Posterior vena cava (tissue), 2 donors: ENCODE results near the gene OR2A25. TPM values are rescaled to one million over a fixed set of nuclear protein-coding genes. Genes with fewer than 3 reads are reported as not detected.

ENCODE experiments used
- DNase-seq: peaks from one replicate; pipeline ENCODE4 v3.0.0-alpha.2; 2020; ENCODE audit warnings: low spot score
- intact Hi-C, 2 donors: fragments of 100-400 bp; cut with DNase I; formaldehyde crosslinking; loops; one replicate each; pipeline versions ENCODE4 v1.14.1 to v1.14.2; 2022 to 2023
- total RNA-seq, 2 donors: library from RNA; stranded (reverse); fragmentation: NEBNext Ultra II Directional; extraction: Animal tissue kit (Norgen Biotek cat#: 25700); gene quantifications; one replicate each; pipeline ENCODE4 v1.2.1, GENCODE V29; 2021
- donor health status: DM: yes; HTN: yes; CAD: no.
- donor health status: DM: yes; HTN: yes; CAD: no.

OR2A25 gene
- total RNA-seq, 2 donors from 2014 or later = not detected

- intact Hi-C loops = no loop called here
- no peak for DNase-seq
These were observed 5.9 kb upstream of the OR2A25 start for GRCh38 chr7:144063710-144064109.

GRCh38 chr7:144069953-144070352, 342 bp downstream of the OR2A25 start:
- intact Hi-C loops = no loop called here

GRCh38 chr7:144074374-144074773, 4.8 kb downstream of the OR2A25 start:
- DNase-seq = no peak
- intact Hi-C loops = no loop called here

More at GRCh38 chr7:144069953-144070352, 342 bp downstream of the OR2A25 start:
- DNase-seq = no peak

DNA sequence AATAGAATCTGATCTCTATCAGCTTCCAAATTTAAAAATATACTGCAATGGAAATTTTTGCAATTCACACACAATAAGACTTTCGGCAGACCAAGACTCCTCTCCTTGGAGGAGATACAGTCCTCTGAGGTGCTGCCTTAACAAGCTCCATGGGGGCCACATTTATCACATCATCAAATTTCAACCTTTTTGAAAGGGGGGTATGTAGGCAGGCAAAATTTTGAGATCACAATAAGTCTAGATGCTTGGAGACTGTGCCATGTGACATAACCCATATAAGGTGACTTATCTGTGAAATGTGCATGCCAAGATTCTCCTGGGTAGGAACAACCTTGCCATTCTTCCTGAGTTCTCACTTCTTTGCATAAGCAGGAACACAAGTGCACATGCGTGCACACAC, 16.4 kb downstream of the OR2A25 start, which contains the start of gene OR2A12:
Gene OR2A12 (plus strand): TSS at position 301 of the 400 bp plus-strand sequence. CDS start 8,830 bp downstream, outside the sequence.
- DNase-seq = no peak
- intact Hi-C loops = loop anchor here in 1 of 2 donors (5.0 kb wide), 1 partner anchor 1726 kb away; no protein-coding TSS in a partner anchor

DNA sequence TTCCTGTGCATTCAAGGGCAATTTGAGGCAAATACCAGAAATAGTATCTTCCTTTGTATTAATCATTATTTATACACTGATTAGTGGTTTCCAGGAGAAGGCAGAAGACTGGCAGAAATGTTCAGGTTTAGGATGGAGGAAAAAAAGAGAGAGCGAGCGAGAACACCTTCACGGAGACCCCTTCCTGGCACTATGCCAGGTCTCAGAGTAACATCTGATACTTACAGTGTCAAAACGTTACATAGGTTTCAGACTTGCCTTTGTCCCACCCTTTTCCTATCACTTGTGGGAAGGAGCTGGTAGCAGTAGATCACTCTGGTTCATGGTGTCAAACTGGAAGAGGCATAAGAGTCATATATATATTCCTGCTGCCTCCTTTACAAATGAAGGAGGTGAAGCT, 17.1 kb downstream of the OR2A25 start:
- DNase-seq = no peak
- intact Hi-C loops = loop anchor here in 1 of 2 donors (5.0 kb wide), 1 partner anchor 1726 kb away; no protein-coding TSS in a partner anchor

DNA sequence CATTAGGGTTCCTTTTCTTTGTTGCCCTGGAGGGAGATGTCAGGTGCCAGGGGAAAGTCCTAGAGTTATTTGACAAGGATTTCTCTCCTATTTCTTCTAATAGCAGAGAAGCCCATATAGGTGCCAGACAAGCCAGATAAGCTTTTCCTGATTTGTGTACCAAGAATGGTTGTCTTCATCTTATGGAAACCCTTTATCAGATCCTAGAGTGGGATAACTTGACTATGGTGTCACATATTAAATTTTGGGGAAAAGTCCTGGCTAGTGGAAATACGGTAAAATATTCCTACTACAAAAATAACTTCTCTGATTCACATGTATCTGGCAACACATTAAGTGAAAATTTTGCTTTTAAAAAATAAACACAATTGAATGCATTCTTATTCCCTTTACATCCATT, 17.6 kb downstream of the OR2A25 start:
- intact Hi-C loops = loop anchor here in 1 of 2 donors (5.0 kb wide), 1 partner anchor 1725 kb away; no protein-coding TSS in a partner anchor
- no peak for DNase-seq

- no peak for DNase-seq
- intact Hi-C loops = no loop called here
These were observed 21.1 kb downstream of the OR2A25 start for GRCh38 chr7:144090667-144091066.

GRCh38 chr7:144098776-144099175, 29.2 kb downstream of the OR2A25 start:
- intact Hi-C loops = no loop called here
- DNase-seq = no peak

DNA sequence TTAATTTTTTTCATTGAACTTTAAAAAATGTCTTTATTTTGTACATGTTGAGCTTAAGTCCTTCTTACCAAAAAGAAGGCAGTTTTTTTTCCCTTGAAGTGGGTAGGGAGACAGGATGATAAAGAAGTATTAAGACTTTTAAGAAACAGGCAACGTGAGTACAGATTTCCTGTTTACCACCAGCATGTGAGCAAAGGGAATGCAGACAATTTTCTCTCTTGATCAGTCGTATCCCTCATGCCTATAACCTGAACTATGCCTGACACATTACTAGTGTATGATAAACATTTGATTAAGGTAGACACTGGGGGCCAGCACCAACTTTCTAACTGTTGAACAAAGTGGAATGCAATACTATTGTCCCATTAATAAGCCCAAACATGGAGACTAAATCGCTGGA, 31.0 kb downstream of the OR2A25 start:
- intact Hi-C loops = no loop called here
- no peak for DNase-seq

GRCh38 chr7:144102041-144102440, 32.4 kb downstream of the OR2A25 start:
- DNase-seq = no peak
- intact Hi-C loops = no loop called here

GRCh38 chr7:144105211-144105610, 35.6 kb downstream of the OR2A25 start:
- DNase-seq = no peak
- intact Hi-C loops = no loop called here

DNA sequence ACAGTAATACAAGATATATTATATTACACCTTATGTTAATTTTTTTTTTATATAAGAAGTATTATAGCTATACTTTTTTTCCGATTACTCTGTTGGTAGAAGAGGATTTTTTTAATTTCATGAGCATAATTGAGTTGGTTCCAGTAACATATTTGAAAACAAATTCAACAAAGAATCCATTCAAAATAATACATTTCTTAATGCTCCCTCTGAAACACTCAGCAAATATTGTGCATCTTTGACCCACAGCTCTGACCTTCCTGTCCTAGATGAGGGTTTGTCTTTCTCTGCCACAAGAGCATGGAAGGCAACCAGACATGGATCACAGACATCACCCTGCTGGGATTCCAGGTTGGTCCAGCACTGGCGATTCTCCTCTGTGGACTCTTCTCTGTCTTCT, 39.7 kb downstream of the OR2A25 start, which contains the start of gene OR2A2:
Gene OR2A2 (plus strand): TSS at position 301 of the 400 bp plus-strand sequence. CDS start 0 bp downstream, at position 301.
- intact Hi-C loops = no loop called here
- DNase-seq = no peak

DNA sequence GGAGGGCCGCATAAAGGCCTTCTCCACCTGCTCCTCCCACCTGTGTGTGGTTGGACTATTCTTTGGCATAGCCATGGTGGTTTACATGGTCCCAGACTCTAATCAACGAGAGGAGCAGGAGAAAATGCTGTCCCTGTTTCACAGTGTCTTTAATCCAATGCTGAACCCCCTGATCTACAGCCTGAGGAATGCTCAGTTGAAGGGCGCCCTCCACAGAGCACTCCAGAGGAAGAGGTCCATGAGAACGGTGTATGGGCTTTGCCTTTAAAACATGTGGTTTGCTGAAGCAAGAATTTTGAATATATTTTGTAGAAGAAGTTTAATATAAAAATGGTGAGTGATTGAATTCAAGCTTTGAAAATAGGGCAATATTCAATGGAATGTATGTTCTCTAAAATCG, 40.7 kb downstream of the OR2A25 start:
- DNase-seq = no peak
- intact Hi-C loops = no loop called here

DNA sequence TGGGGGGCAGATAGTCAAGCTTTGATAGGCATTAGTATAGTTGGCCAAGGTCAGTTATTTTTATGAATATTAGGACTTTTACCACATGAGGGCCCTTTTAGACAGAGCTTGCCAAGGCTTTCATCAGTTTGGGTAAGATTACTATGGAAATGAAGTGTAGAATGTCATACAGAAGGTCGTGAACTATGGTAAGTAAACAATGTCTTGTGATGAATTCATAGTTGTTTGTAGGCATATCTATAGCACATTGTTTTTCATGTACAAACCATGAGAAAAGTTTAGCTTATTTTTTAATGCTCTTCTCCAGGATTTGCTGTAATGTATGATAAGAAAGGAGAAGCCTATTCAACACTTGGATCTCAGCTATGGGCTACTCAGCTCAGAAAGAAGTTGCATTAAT, 44.0 kb downstream of the OR2A25 start:
- intact Hi-C loops = no loop called here
- DNase-seq = no peak

DNA sequence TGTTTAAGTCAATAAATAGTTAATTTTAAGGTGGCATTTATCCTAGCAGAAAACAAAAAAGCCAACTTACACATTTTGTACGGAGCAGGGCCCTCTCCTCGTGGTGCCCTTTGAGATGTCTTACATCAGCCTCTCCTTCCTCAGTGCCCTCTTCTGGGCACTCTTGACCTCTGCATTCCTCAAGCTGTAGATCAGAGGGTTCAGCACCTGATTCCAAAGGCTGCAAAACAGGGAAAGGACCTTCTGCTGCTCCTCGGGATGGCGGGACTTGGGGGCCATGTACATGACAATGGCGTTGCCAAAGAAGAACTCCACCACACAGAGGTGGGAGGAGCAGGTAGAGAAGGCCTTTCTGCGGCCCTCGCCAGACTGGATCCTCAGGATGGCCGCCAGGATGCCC, 48.7 kb downstream of the OR2A25 start:
- intact Hi-C loops = no loop called here
- no peak for DNase-seq

DNA sequence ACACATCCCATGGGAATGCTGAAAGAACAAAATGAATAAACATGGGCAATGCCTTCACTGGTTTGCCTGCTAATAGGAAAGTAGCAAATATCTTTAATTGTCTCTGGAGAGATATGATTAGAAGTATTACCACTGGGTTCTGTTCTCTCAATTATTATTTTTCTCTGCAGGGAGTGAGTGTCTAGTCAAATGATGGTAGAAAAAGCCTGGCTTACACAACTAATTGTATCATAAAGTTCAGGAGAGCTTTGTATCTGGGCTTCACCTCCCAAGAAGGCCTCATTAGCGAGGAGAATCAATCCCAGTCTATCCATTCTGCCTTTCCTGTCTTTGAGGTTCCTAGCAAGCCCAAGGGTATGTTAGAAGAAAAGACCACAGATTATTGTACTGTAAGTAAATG, 53.3 kb downstream of the OR2A25 start, which contains the start of gene OR2A14:
Gene OR2A14 (plus strand): TSS at position 301 of the 400 bp plus-strand sequence. CDS start 5,937 bp downstream, outside the sequence.
- DNase-seq = no peak
- intact Hi-C loops = no loop called here

Other genes starting within 250 kb of the OR2A25 start
- gene TCAF1, start 167.6 kb upstream of the OR2A25 start, total RNA-seq = 10 to 100 TPM; 33.9 to 36.1 TPM
- not detected for gene OR2F2, start 134.6 kb upstream of the OR2A25 start, total RNA-seq
- not detected for gene OR2F1, start 115.0 kb upstream of the OR2A25 start, total RNA-seq
- not detected for gene OR6B1, start 69.5 kb upstream of the OR2A25 start, total RNA-seq
- not detected for gene OR2A5, start 20.9 kb upstream of the OR2A25 start, total RNA-seq
- gene OR2A12, start 16.5 kb downstream of the OR2A25 start, total RNA-seq = not detected
- gene OR2A2, start 39.8 kb downstream of the OR2A25 start, total RNA-seq = not detected
- gene OR2A14, start 53.4 kb downstream of the OR2A25 start, total RNA-seq = not detected
- under 1 TPM; 0.29 to 0.88 TPM for gene CTAGE4, start 113.7 kb downstream of the OR2A25 start, total RNA-seq
- gene ARHGEF35, start 126.0 kb downstream of the OR2A25 start, total RNA-seq = 1 to 10 TPM; 5.4 to 7.7 TPM
- under 1 TPM in 1 of 2 donors, not detected in 1; 0.14 TPM for gene OR2A42, start 169.8 kb downstream of the OR2A25 start, total RNA-seq
- 1 to 10 TPM; 1.4 to 1.9 TPM for gene OR2A7, start 195.0 kb downstream of the OR2A25 start, total RNA-seq
- gene CTAGE8, start 199.5 kb downstream of the OR2A25 start, total RNA-seq = 1 to 10 TPM in 1 of 2 donors, under 1 TPM in 1; 0.60 to 1.5 TPM
- not detected for gene OR2A1, start 242.6 kb downstream of the OR2A25 start, total RNA-seq